KMS-11 (cell line): ENCODE data around the gene SEPHS1.
"Not testable (repeated sequence)": the region's sequence is repeated elsewhere in the genome, so short reads cannot be mapped to it uniquely, and the experiment has no call there.

Source experiments
- H2AFZ ChIP-seq: fragments of 200-600 bp; sonication (generic); 2 replicates; pipeline ENCODE4 v1.6.1; 2016; ENCODE audit warnings: antibody characterized with exemption, mixed run types, low read depth
- H3K27ac ChIP-seq: fragments of 200-600 bp; sonication (generic); 2 replicates; pipeline ENCODE4 v1.6.1; 2016; ENCODE audit warnings: mild to moderate bottlenecking, mixed run types
- H3K27me3 ChIP-seq: fragments of 200-600 bp; sonication (generic); 2 replicates; pipeline ENCODE4 v1.6.1; 2017; ENCODE audit warnings: mild to moderate bottlenecking, low read depth, mixed run types, moderate library complexity; ENCODE audit not compliant: insufficient read depth
- H3K36me3 ChIP-seq: fragments of 200-600 bp; sonication (generic); 2 replicates; pipeline ENCODE4 v1.6.1; 2017; ENCODE audit warnings: mild to moderate bottlenecking, mixed run types; ENCODE audit not compliant: insufficient read depth
- H3K4me1 ChIP-seq: fragments of 200-600 bp; sonication (generic); 2 replicates; pipeline ENCODE4 v1.6.1; 2016; ENCODE audit warnings: mild to moderate bottlenecking, low read depth, mixed run types; ENCODE audit not compliant: poor library complexity, severe bottlenecking
- H3K4me2 ChIP-seq: fragments of 200-600 bp; sonication (generic); 2 replicates; pipeline ENCODE4 v1.7.0; 2016; ENCODE audit warnings: mild to moderate bottlenecking, mixed run types
- H3K4me3 ChIP-seq: fragments of 200-600 bp; sonication (generic); IDR thresholded peaks from 2 replicates; pipeline ENCODE4 v1.6.1; 2017; ENCODE audit warnings: low read depth, low read length, mixed read lengths; ENCODE audit not compliant: insufficient read depth
- H3K79me2 ChIP-seq: fragments of 200-600 bp; sonication (generic); 2 replicates; pipeline ENCODE4 v1.6.1; 2016; ENCODE audit warnings: low read depth, mixed run types; ENCODE audit not compliant: insufficient read depth
- H3K9ac ChIP-seq: fragments of 200-600 bp; sonication (generic); 2 replicates; pipeline ENCODE4 v1.6.1; 2016; ENCODE audit warnings: mild to moderate bottlenecking, mixed run types
- H4K20me1 ChIP-seq: fragments of 200-600 bp; sonication (generic); 2 replicates; pipeline ENCODE4 v1.6.1; 2016; ENCODE audit warnings: mild to moderate bottlenecking, mixed run types; ENCODE audit not compliant: insufficient read depth
- TF ChIP-seq, protein P1 (sequence below): fragments of 200-600 bp; sonication (generic); conservative IDR thresholded peaks from 2 replicates; pipeline ENCODE4 v1.6.1; 2017; ENCODE audit warnings: low read depth, mild to moderate bottlenecking, antibody characterized with exemption, low read length, moderate library complexity, mixed read lengths

Gene SEPHS1

DNA sequence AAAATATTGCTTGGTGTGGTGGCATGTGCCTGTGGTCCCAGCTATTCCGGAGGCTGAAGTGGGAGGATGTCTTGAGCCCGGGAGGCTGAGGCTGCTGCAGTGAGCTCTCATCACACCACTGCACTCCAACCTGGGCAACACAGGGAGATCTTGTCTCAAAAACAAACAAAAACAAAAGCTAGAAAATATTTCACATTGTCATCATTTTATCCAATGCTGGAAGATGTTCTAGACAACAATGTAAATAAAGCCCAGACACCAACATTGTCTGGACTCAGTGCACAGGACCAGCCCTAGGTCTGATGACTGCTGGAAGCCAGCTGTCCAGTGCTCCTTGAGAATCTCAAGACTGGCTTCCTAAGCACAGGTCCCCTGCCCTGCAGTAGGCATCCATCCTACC is 13.5 kb downstream of the SEPHS1 start:
- H3K4me3 ChIP-seq = no peak overlapping the region
- H3K27ac ChIP-seq = no peak overlapping the region
- H3K27me3 ChIP-seq = no peaks in the 10 kb centered on the region
- H3K4me1 ChIP-seq = peaks cover 42% of the 10 kb centered on the region
- H2AFZ ChIP-seq = no peak overlapping the region
- no peaks in the 10 kb centered on the region for H4K20me1 ChIP-seq
- no peak overlapping the region for H3K4me2 ChIP-seq
- H3K9ac ChIP-seq = no peak overlapping the region
- TF ChIP-seq, protein P1, sequence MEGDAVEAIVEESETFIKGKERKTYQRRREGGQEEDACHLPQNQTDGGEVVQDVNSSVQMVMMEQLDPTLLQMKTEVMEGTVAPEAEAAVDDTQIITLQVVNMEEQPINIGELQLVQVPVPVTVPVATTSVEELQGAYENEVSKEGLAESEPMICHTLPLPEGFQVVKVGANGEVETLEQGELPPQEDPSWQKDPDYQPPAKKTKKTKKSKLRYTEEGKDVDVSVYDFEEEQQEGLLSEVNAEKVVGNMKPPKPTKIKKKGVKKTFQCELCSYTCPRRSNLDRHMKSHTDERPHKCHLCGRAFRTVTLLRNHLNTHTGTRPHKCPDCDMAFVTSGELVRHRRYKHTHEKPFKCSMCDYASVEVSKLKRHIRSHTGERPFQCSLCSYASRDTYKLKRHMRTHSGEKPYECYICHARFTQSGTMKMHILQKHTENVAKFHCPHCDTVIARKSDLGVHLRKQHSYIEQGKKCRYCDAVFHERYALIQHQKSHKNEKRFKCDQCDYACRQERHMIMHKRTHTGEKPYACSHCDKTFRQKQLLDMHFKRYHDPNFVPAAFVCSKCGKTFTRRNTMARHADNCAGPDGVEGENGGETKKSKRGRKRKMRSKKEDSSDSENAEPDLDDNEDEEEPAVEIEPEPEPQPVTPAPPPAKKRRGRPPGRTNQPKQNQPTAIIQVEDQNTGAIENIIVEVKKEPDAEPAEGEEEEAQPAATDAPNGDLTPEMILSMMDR = no peak
- H3K36me3 ChIP-seq = peaks cover 7% of the 10 kb centered on the region; the same call in 1 of the 2 replicates
- H3K79me2 ChIP-seq = peaks cover 39% of the 10 kb centered on the region

DNA sequence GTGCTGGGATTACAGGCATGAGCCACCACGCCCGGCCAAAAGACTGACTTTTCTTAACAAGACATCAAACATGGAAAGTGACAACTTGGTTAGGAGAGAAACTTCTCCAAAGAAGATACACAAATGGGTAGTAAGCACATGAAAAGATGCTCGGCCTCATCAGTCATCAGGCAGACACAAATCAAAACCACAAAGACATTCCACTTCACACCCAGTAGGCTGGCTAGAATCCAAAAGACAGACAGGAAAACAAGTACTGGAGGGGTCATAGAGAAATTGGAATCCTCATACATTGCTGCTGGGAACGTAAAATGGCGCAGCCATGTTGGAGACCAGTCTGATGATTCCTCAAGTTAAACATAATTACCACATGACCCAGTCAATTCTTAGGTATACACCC is 16.4 kb downstream of the SEPHS1 start:
- H3K36me3 ChIP-seq = no peaks in the 10 kb centered on the region; the same call in 1 of the 2 replicates
- no peak overlapping the region for H3K4me2 ChIP-seq
- no peak overlapping the region for H3K4me3 ChIP-seq
- H3K4me1 ChIP-seq = peaks cover 13% of the 10 kb centered on the region
- H3K79me2 ChIP-seq = peaks cover 10% of the 10 kb centered on the region; the same call in 1 of the 2 replicates
- no peak overlapping the region for H3K9ac ChIP-seq
- TF ChIP-seq, protein P1 = no peak
- no peaks in the 10 kb centered on the region for H3K27me3 ChIP-seq
- no peak overlapping the region for H2AFZ ChIP-seq
- no peaks in the 10 kb centered on the region for H4K20me1 ChIP-seq
- no peak overlapping the region for H3K27ac ChIP-seq

DNA sequence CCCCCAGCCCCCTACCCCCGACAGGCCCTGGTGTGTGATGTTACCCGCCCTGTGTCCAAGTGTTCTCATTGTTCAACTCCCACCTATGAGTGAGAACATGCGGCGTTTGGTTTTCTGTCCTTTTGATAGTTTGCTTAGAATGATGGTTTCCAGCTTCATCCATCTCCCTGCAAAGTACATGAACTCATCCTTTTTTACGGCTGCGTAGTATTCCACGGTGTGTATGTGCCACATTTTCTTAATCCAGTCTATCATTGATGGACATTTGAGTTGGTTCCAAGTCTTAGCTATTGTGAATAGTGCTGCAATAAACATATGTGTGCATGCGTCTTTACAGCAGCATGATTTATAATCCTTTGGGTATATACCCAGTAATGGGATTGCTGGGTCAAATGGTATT is 17.1 kb downstream of the SEPHS1 start:
- not testable (repeated sequence) for H3K4me3 ChIP-seq, H3K9ac ChIP-seq, H3K79me2 ChIP-seq, H3K36me3 ChIP-seq, H2AFZ ChIP-seq, H3K27ac ChIP-seq, H3K27me3 ChIP-seq, H4K20me1 ChIP-seq, H3K4me2 ChIP-seq, H3K4me1 ChIP-seq

DNA sequence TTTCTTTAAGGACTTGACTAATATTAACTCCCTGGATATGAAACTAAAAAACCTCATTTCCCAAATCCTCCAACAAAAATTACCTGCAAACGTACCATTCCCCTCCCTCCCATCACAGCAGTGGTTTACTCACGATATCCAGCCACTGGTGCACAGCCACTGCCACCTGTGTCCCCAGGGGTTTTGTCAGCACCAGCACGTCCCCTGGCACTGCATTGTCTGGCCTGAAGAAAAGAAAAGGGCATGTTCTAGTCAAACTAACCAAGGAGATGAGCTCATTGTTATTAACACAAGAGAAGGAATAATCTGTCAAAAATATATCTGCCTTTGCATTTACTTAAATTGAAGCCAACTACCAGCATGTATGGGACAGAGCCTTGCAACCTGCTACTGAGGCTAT is 18.5 kb downstream of the SEPHS1 start:
- H3K79me2 ChIP-seq = peaks cover 2% of the 10 kb centered on the region; the same call in 1 of the 2 replicates
- no peaks in the 10 kb centered on the region for H4K20me1 ChIP-seq
- TF ChIP-seq, protein P1 = no peak
- H3K4me2 ChIP-seq = no peak overlapping the region
- no peaks in the 10 kb centered on the region for H3K27me3 ChIP-seq
- no peak overlapping the region for H3K4me3 ChIP-seq
- H3K27ac ChIP-seq = no peak overlapping the region
- no peaks in the 10 kb centered on the region for H3K4me1 ChIP-seq
- H3K36me3 ChIP-seq = no peaks in the 10 kb centered on the region; the same call in 1 of the 2 replicates
- no peak overlapping the region for H2AFZ ChIP-seq
- H3K9ac ChIP-seq = no peak overlapping the region

DNA sequence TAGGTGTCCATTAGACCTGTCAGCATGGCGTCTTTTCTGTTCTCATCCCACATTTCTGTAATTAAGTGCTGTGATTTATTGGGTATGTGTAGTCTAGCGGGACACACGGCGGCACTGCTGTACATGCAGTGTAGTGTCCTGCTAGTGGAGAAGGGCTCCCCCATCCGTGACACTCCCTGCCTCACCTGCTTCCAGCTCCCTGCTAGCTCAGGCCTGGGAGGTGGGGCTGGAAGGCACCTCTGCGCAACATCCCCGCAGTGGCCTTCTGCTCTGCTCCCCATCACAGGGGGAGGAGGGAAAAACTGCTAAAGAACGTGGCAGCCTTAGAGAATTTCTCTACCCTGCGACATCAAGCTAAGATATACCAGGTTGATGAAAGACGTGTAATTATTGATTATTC is 19.5 kb downstream of the SEPHS1 start:
- H3K36me3 ChIP-seq = no peaks in the 10 kb centered on the region; the same call in 1 of the 2 replicates
- H2AFZ ChIP-seq = no peak overlapping the region
- H3K4me1 ChIP-seq = no peaks in the 10 kb centered on the region
- H3K27me3 ChIP-seq = no peaks in the 10 kb centered on the region
- no peaks in the 10 kb centered on the region for H4K20me1 ChIP-seq
- H3K4me2 ChIP-seq = no peak overlapping the region
- H3K4me3 ChIP-seq = no peak overlapping the region
- H3K79me2 ChIP-seq = no peaks in the 10 kb centered on the region
- no peak overlapping the region for H3K9ac ChIP-seq
- H3K27ac ChIP-seq = no peak overlapping the region
- TF ChIP-seq, protein P1 = no peak
